Measurements from ENCODE around the gene PRKG1. TPM values are rescaled to one million over a fixed set of nuclear protein-coding genes. Genes with fewer than 3 reads are reported as not detected.

Gene PRKG1
- total RNA-seq, 4 donors from 2014 or later, result 24.5 to 46.1 (median 37.1) TPM

- Histone ChIP-seq H3K4me3 (no peak overlapping the region), H3K27ac (replicated peaks in 1 of 4) (no peak overlapping the region), H3K4me1 (peaks cover 9 to 13% (median 11%) of the 10 kb centered on the region in 4 donors), H3K36me3 (no peaks in the 10 kb centered on the region), H3K27me3 (no peaks in the 10 kb centered on the region), H3K9me3 (no peaks in the 10 kb centered on the region)
- intact Hi-C loops (cut with DNase I), result no loop called here
- no peak for DNase-seq (ENCODE audit: extremely low spot score)
- no peak for TF ChIP-seq EP300 (IDR thresholded peaks at IDR 0.05)
- no peak for TF ChIP-seq POLR2A (IDR thresholded peaks at IDR 0.05; ENCODE audit: low read depth)
- no peak for TF ChIP-seq POLR2AphosphoS5 (IDR thresholded peaks at IDR 0.05)
- TF ChIP-seq, protein P1, sequence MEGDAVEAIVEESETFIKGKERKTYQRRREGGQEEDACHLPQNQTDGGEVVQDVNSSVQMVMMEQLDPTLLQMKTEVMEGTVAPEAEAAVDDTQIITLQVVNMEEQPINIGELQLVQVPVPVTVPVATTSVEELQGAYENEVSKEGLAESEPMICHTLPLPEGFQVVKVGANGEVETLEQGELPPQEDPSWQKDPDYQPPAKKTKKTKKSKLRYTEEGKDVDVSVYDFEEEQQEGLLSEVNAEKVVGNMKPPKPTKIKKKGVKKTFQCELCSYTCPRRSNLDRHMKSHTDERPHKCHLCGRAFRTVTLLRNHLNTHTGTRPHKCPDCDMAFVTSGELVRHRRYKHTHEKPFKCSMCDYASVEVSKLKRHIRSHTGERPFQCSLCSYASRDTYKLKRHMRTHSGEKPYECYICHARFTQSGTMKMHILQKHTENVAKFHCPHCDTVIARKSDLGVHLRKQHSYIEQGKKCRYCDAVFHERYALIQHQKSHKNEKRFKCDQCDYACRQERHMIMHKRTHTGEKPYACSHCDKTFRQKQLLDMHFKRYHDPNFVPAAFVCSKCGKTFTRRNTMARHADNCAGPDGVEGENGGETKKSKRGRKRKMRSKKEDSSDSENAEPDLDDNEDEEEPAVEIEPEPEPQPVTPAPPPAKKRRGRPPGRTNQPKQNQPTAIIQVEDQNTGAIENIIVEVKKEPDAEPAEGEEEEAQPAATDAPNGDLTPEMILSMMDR (IDR thresholded peaks at IDR 0.05), result no peak
Observed at GRCh38 chr10:51666456-51666855, 592.2 kb downstream of the PRKG1 start.

DNA sequence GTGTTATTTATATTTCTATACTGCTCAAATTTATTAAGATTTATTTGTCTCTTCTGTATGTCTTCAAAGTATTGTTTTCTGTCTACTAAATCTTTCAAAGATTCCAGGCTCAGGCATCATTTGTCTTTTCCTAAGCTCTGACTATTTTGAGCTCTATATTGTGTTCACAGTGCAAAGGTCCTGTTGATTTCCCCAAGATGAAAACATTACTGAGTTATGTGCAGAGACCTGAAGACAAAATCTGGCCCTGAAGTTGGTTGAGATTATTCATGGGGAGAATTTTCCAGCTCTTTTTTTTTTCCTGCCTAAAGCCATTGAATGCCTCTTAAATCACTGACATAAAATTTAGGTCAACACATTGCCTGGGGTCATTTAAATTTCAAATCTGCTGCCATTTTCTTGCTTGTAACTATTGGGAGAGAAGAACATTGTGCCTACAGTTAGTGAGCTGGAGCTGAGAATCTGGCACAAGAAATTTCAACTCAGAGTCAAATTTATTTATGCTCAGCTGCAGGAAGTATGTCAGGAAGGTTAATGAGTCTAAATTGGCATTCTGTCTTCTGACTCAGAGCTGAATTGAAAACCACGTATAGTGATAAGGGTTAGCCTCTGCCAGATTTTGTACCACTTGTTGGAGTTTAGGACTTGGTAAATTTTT is 593.5 kb downstream of the PRKG1 start:
- no peak overlapping the region for H3K27ac ChIP-seq (replicated peaks in 1 of 4)
- peaks cover 0 to 7% (median 0%) of the 10 kb centered on the region in 4 donors for H3K9me3 ChIP-seq
- H3K36me3 ChIP-seq, result no peaks in the 10 kb centered on the region
- WGBS, result 0% methylated on average over 1 of the region's 1 CpG
- intact Hi-C loops (cut with DNase I), result no loop called here
- no peaks in the 10 kb centered on the region for H3K27me3 ChIP-seq
- H3K4me1 ChIP-seq, result peaks cover 9 to 13% (median 11%) of the 10 kb centered on the region in 4 donors
- TF ChIP-seq POLR2A (IDR thresholded peaks at IDR 0.05; ENCODE audit: low read depth) (no peak), EP300 (IDR thresholded peaks at IDR 0.05) (no peak), POLR2AphosphoS5 (IDR thresholded peaks at IDR 0.05) (no peak)
- TF ChIP-seq, protein P1 (IDR thresholded peaks at IDR 0.05), result no peak
- no peak overlapping the region for H3K4me3 ChIP-seq
- DNase-seq (ENCODE audit: extremely low spot score), result no peak

GRCh38 chr10:51668336-51668689 is 594.0 kb downstream of the PRKG1 start:
- Histone ChIP-seq H3K4me1 (peaks cover 9 to 13% (median 11%) of the 10 kb centered on the region in 4 donors), H3K4me3 (no peak overlapping the region), H3K27me3 (no peaks in the 10 kb centered on the region), H3K9me3 (peaks cover 0 to 7% (median 0%) of the 10 kb centered on the region in 4 donors), H3K36me3 (no peaks in the 10 kb centered on the region), H3K27ac (replicated peaks in 1 of 4) (no peak overlapping the region)
- intact Hi-C loops (cut with DNase I), result no loop called here
- TF ChIP-seq POLR2AphosphoS5 (IDR thresholded peaks at IDR 0.05) (no peak), EP300 (IDR thresholded peaks at IDR 0.05) (no peak), POLR2A (IDR thresholded peaks at IDR 0.05; ENCODE audit: low read depth) (no peak)
- TF ChIP-seq, protein P1 (IDR thresholded peaks at IDR 0.05), result no peak
- no peak for DNase-seq (ENCODE audit: extremely low spot score)

DNA sequence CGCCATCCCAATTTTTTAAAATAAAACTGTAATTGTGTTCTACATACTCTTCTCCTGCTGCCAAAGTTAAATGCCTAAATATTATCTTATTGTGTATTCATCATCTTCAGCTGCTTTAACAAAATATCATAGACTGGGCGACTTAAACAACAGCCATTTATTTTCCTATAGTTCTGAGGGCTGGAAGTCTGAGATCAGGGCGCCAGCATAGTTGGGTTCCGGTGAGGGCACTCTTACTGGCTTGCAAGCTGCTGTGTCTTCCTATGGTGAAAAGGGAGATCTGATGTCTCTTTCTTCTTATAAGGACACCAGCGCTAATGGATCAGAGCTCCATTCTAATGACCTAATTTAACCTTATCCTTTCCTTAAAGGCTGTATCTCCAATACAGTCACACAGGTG is 594.8 kb downstream of the PRKG1 start:
- no peak for DNase-seq (ENCODE audit: extremely low spot score)
- H3K9me3 ChIP-seq, result peaks cover 0 to 7% (median 0%) of the 10 kb centered on the region in 4 donors
- H3K27ac ChIP-seq (replicated peaks in 1 of 4), result no peak overlapping the region
- TF ChIP-seq, protein P1 (IDR thresholded peaks at IDR 0.05), result no peak
- intact Hi-C loops (cut with DNase I), result no loop called here
- no peaks in the 10 kb centered on the region for H3K36me3 ChIP-seq
- no peak overlapping the region for H3K4me3 ChIP-seq
- no peaks in the 10 kb centered on the region for H3K27me3 ChIP-seq
- H3K4me1 ChIP-seq, result peaks cover 9 to 13% (median 11%) of the 10 kb centered on the region in 4 donors
- 97% methylated on average over 5 of the region's 5 CpGs for WGBS

- no peaks in the 10 kb centered on the region for H3K36me3 ChIP-seq
- no peak overlapping the region for H3K27ac ChIP-seq (replicated peaks in 1 of 4)
- H3K9me3 ChIP-seq, result peaks cover 0 to 7% (median 0%) of the 10 kb centered on the region in 4 donors
- TF ChIP-seq POLR2AphosphoS5 (IDR thresholded peaks at IDR 0.05) (no peak), POLR2A (IDR thresholded peaks at IDR 0.05; ENCODE audit: low read depth) (no peak), EP300 (IDR thresholded peaks at IDR 0.05) (no peak)
- TF ChIP-seq, protein P1 (IDR thresholded peaks at IDR 0.05), result no peak
- DNase-seq (ENCODE audit: extremely low spot score), result no peak
- H3K27me3 ChIP-seq, result no peaks in the 10 kb centered on the region
- H3K4me3 ChIP-seq, result no peak overlapping the region
- intact Hi-C loops (cut with DNase I), result no loop called here
- H3K4me1 ChIP-seq, result peaks cover 9 to 13% (median 10%) of the 10 kb centered on the region in 4 donors
Observed at GRCh38 chr10:51672039-51672535, 597.8 kb downstream of the PRKG1 start.

All from esophagus muscularis mucosa (tissue), 4 donors.